ENCODE results near the gene SHISAL1.

DNA sequence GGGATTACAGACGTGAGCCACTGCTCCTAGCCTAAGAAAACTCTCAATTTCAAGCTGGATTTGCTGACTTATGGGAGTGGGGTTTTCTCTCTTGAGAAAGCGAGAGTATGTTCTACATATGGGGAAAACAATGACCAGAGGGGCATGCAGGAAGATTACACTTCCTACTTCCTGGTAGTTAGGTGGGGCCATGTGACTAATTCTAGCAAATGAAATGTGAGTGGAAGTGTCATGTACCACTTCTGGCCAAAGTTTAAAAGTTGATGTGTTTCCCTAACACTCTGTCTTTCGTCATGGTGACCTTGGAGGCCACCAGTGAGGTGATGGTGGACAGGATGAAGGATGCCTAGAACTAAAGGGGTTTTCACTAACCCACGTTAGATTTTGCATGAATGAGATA, 81.5 kb downstream of the SHISAL1 start:
- TF ChIP-seq, protein P1, sequence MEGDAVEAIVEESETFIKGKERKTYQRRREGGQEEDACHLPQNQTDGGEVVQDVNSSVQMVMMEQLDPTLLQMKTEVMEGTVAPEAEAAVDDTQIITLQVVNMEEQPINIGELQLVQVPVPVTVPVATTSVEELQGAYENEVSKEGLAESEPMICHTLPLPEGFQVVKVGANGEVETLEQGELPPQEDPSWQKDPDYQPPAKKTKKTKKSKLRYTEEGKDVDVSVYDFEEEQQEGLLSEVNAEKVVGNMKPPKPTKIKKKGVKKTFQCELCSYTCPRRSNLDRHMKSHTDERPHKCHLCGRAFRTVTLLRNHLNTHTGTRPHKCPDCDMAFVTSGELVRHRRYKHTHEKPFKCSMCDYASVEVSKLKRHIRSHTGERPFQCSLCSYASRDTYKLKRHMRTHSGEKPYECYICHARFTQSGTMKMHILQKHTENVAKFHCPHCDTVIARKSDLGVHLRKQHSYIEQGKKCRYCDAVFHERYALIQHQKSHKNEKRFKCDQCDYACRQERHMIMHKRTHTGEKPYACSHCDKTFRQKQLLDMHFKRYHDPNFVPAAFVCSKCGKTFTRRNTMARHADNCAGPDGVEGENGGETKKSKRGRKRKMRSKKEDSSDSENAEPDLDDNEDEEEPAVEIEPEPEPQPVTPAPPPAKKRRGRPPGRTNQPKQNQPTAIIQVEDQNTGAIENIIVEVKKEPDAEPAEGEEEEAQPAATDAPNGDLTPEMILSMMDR (IDR thresholded peaks at IDR 0.05; ENCODE audit: low read length): no peak
- TF ChIP-seq EZH2phosphoT487 (IDR thresholded peaks at IDR 0.05; ENCODE audit: low read length): no peak
